IMR-90 (cell line): ENCODE data around the gene CDC42EP1. TPM values are rescaled to one million over a fixed set of nuclear protein-coding genes. Genes with fewer than 3 reads are reported as not detected.

ENCODE experiments used
- ATAC-seq: fragments of 200-7000 bp; cut with Tn5 transposase; 2 replicates; pipeline ENCODE4 v1.9.1; 2020; ENCODE audit warnings: low read depth, mild to moderate bottlenecking, moderate library complexity
- BruUV-seq: library from RNA; stranded (reverse); fragments of 400-500 nt; replicated peaks from 2 replicates; lab custom pipeline; 2021; lab: Mats Ljungman, UMichigan
- CTCF ChIA-PET: fragments of 300-600 bp; formaldehyde crosslinking; extraction: SDS; loops from one replicate; lab custom pipeline; 2021; ENCODE audit warnings: antibody characterized with exemption; lab: Yijun Ruan, JAX
- POLR2A ChIA-PET: fragments of 300-600 bp; sonication (Branson Sonifier 250); formaldehyde crosslinking; loops from one replicate; lab custom pipeline; 2022; ENCODE audit warnings: antibody characterized with exemption; ENCODE audit not compliant: unreplicated experiment; lab: Charles Lee
- DNase-seq: peaks from one replicate; pipeline ENCODE4 v3.0.0; 2013
- H2AFZ ChIP-seq: replicated peaks from 2 replicates; pipeline ENCODE3; 2013; ENCODE audit warnings: low read length, mild to moderate bottlenecking; ENCODE audit not compliant: poor library complexity
- H2AK5ac ChIP-seq: 2 replicates; pipeline ENCODE4 v1.6.1; 2013; ENCODE audit warnings: low read depth, low read length, inconsistent platforms
- H2AK9ac ChIP-seq: replicated peaks from 2 replicates; pipeline ENCODE3; 2013; ENCODE audit warnings: mild to moderate bottlenecking, low read depth, low read length, moderate library complexity; ENCODE audit not compliant: poor library complexity
- H2BK120ac ChIP-seq: 2 replicates; pipeline ENCODE4 v1.6.1; 2013; ENCODE audit warnings: low read depth, low read length, inconsistent platforms
- H2BK15ac ChIP-seq: 3 replicates; pipeline ENCODE4 v1.6.1; 2013; ENCODE audit warnings: low read depth, low read length, inconsistent platforms
- H2BK20ac ChIP-seq: 2 replicates; pipeline ENCODE4 v1.6.1; 2013; ENCODE audit warnings: low read depth, mild to moderate bottlenecking, inconsistent platforms, low read length, moderate library complexity
- H2BK5ac ChIP-seq: 2 replicates; pipeline ENCODE4 v1.6.1; 2013; ENCODE audit warnings: mild to moderate bottlenecking, low read depth, low read length, inconsistent platforms; ENCODE audit not compliant: poor library complexity, severe bottlenecking
- H3K14ac ChIP-seq: replicated peaks from 2 replicates; pipeline ENCODE4 v1.6.1; 2013; ENCODE audit warnings: low read depth, low read length, inconsistent platforms
- H3K18ac ChIP-seq: 2 replicates; pipeline ENCODE4 v1.6.1; 2013; ENCODE audit warnings: low read depth, low read length, control low read depth
- H3K23ac ChIP-seq: 2 replicates; pipeline ENCODE4 v1.6.1; 2013; ENCODE audit warnings: low read depth, low read length, inconsistent platforms
- H3K27ac ChIP-seq: 2 replicates; pipeline ENCODE4 v1.5.1; 2013; ENCODE audit warnings: mild to moderate bottlenecking, control low read depth, low read length; ENCODE audit not compliant: insufficient read depth
- H3K27me3 ChIP-seq: 2 replicates; pipeline ENCODE4 v1.6.1; 2013; ENCODE audit warnings: low read length; ENCODE audit not compliant: control insufficient read depth, insufficient read depth
- H3K36me3 ChIP-seq: 2 replicates; pipeline ENCODE4 v1.6.1; 2013; ENCODE audit warnings: low read length, mixed read lengths; ENCODE audit not compliant: control insufficient read depth, insufficient read depth
- H3K4ac ChIP-seq: 2 replicates; pipeline ENCODE4 v1.6.1; 2013; ENCODE audit warnings: low read depth, low read length, inconsistent platforms
- H3K4me1 ChIP-seq: 2 replicates; pipeline ENCODE4 v1.6.1; 2013; ENCODE audit warnings: low read length, mixed read lengths; ENCODE audit not compliant: control insufficient read depth, insufficient read depth
- H3K4me2 ChIP-seq: 2 replicates; pipeline ENCODE4 v1.6.1; 2013; ENCODE audit warnings: low read depth, mild to moderate bottlenecking, control low read depth, low read length, moderate library complexity
- H3K4me3 ChIP-seq: 2 replicates; pipeline ENCODE4 v1.5.1; 2013; ENCODE audit warnings: low read depth, mild to moderate bottlenecking, control low read depth, low read length, moderate library complexity; ENCODE audit not compliant: insufficient read depth
- H3K56ac ChIP-seq: 2 replicates; pipeline ENCODE4 v1.6.1; 2013; ENCODE audit warnings: low read length, inconsistent platforms; ENCODE audit not compliant: insufficient read depth; ENCODE audit errors: extremely low read depth
- H3K79me1 ChIP-seq, 2 experiments: 2 replicates each; pipeline ENCODE4 v1.6.1; 2013; ENCODE audit warnings: low read length in 2 of 2, inconsistent platforms in 1 of 2, low read depth in 1 of 2
- H3K9ac ChIP-seq: 2 replicates; pipeline ENCODE4 v1.6.1; 2013; ENCODE audit warnings: low read depth, low read length, control low read depth
- H3K9me1 ChIP-seq: 2 replicates; pipeline ENCODE4 v1.6.1; 2013; ENCODE audit warnings: low read length, inconsistent platforms; ENCODE audit not compliant: insufficient read depth
- H3K9me3 ChIP-seq: 2 replicates; pipeline ENCODE4 v1.6.1; 2013; ENCODE audit warnings: low read length; ENCODE audit not compliant: control insufficient read depth, insufficient read depth
- H4K20me1 ChIP-seq: 2 replicates; pipeline ENCODE4 v1.6.1; 2013; ENCODE audit warnings: low read length, inconsistent platforms; ENCODE audit not compliant: insufficient read depth
- H4K5ac ChIP-seq: 2 replicates; pipeline ENCODE4 v1.6.1; 2013; ENCODE audit warnings: mild to moderate bottlenecking, low read depth, low read length, control low read depth
- H4K8ac ChIP-seq, 2 experiments: 2 replicates each; pipeline ENCODE4 v1.6.1; 2013; ENCODE audit warnings: low read depth in 2 of 2, low read length in 2 of 2, control low read depth in 1 of 2, inconsistent platforms in 1 of 2
- H4K91ac ChIP-seq: 2 replicates; pipeline ENCODE4 v1.6.1; 2013; ENCODE audit warnings: low read depth, low read length, inconsistent platforms; ENCODE audit not compliant: insufficient read depth
- CEBPB ChIP-seq: IDR thresholded peaks from 2 replicates; pipeline ENCODE4 v1.6.1; 2012; ENCODE audit warnings: low read depth, low read length, improper control_type of control experiment
- FOS ChIP-seq: fragments of 150-350 bp; IDR thresholded peaks from 2 replicates; pipeline ENCODE4 v1.6.1; 2016; ENCODE audit warnings: low read depth, low read length
- MAFK ChIP-seq: IDR thresholded peaks from 2 replicates; pipeline ENCODE4 v1.6.1; 2012; ENCODE audit warnings: low read depth, low read length, improper control_type of control experiment
- MXI1 ChIP-seq: IDR thresholded peaks from 2 replicates; pipeline ENCODE4 v1.6.1; 2012; ENCODE audit warnings: low read depth, mild to moderate bottlenecking, low read length, moderate library complexity, borderline replicate concordance
- POLR2A ChIP-seq: IDR thresholded peaks from 2 replicates; pipeline ENCODE4 v1.6.1; 2012; ENCODE audit warnings: mild to moderate bottlenecking, low read depth, low read length
- RAD21 ChIP-seq: IDR thresholded peaks from 2 replicates; pipeline ENCODE4 v1.6.1; 2012; ENCODE audit warnings: low read length, improper control_type of control experiment
- RCOR1 ChIP-seq: IDR thresholded peaks from 2 replicates; pipeline ENCODE4 v1.6.1; 2012; ENCODE audit warnings: mild to moderate bottlenecking, low read length, improper control_type of control experiment; ENCODE audit not compliant: insufficient replicate concordance
- USF2 ChIP-seq: fragments of 150-350 bp; IDR thresholded peaks from 2 replicates; pipeline ENCODE4 v1.6.1; 2017; ENCODE audit warnings: mild to moderate bottlenecking, antibody characterized with exemption, low read length, low read depth
- WGBS, 2 experiments: methylation state at CpG; one replicate each; pipeline versions ENCODE4 v1.1.5 to v1.1.7; 2013; ENCODE audit warnings: missing lambda C conversion rate in 2 of 2; ENCODE audit not compliant: insufficient read length in 1 of 2; ENCODE audit errors: extremely low coverage in 2 of 2; 5-methylcytosine and 5-hydroxymethylcytosine counted together
- dilution Hi-C: fragments of 300-500 bp; cut with HindIII; formaldehyde crosslinking; loops from one replicate; pipeline ENCODE4 v1.14.3; 2018; ENCODE audit warnings: low sequenced_read_pairs; ENCODE audit not compliant: unreplicated experiment
- in situ Hi-C: fragments of 300-500 bp; cut with MboI; formaldehyde crosslinking; loops from 3 replicates; pipeline ENCODE4 v1.14.3; 2019; ENCODE audit warnings: low sequenced_read_pairs, inconsistent platforms, mixed read lengths
- intact Hi-C: fragments of 100-400 bp; cut with micrococcal nuclease; formaldehyde crosslinking; loops from 2 replicates; pipeline ENCODE4 v1.10.0; 2022
- polyA plus RNA-seq, 3 experiments: library from polyadenylated mRNA; depleted of rRNA; stranded (reverse); fragments of >200 nt; gene quantifications; 2 replicates each; pipeline ENCODE4 v1.2.3, GENCODE V29; 2012; ENCODE audit warnings: low replicate concordance in 1 of 3
- total RNA-seq: library from RNA; depleted of rRNA; stranded (reverse); fragments of >200 nt; gene quantifications from 2 replicates; pipeline ENCODE4 v1.2.3, GENCODE V29; 2012

CDC42EP1 gene
- total and polyA plus RNA-seq, 2 of the 4 experiments (the other 2 are of a cell fraction) = 4.7 to 47.3 TPM

GRCh38 chr22:37559521-37559900 lies 769 bp upstream of the CDC42EP1 start:
- no TSS peak for BruUV-seq
- H3K56ac ChIP-seq = peak overlapping the region; percentile 87; the same call in 1 of the 2 replicates
- dilution Hi-C loops = no loop called here

More at GRCh38 chr22:37559521-37559900, 769 bp upstream of the CDC42EP1 start:
- CTCF ChIA-PET = interaction anchor here (0.6 to 0.9 kb wide), 2 partner anchors 10 to 232 kb away, joined by 3 to 4 read pairs; no protein-coding TSS in a partner anchor
- H2BK15ac ChIP-seq = peak overlapping the region; percentile 57; the same call in 1 of the 3 replicates
- peak overlapping the region; percentile 95 for H3K27ac ChIP-seq
- intact Hi-C loops (no loop called here), in situ Hi-C loops (no loop called here)
- peaks cover 4 to 40% of the 10 kb centered on the region in 2 experiments; a peak in 2 of 4 replicates for H3K79me1 ChIP-seq
- H2AK5ac ChIP-seq = peak overlapping the region; percentile 99
- H3K18ac ChIP-seq = peak overlapping the region; percentile 83
- WGBS, 2 experiments = no CpG with 5 or more reads among the region's 6 CpGs
- peak overlapping the region; percentile 95; the same call in 1 of the 2 replicates for H3K23ac ChIP-seq
- DNase-seq (no peak), ATAC-seq (no peak)
- peak overlapping the region; percentile 76 for H3K14ac ChIP-seq
- peak overlapping the region; percentile 67 for H4K91ac ChIP-seq
- H3K4me1 ChIP-seq = peaks cover 29% of the 10 kb centered on the region
- H3K9me1 ChIP-seq = peaks cover 20% of the 10 kb centered on the region
- no peak for TF ChIP-seq MAFK
- TF ChIP-seq RCOR1 = no peak
- TF ChIP-seq USF2 = no peak
- no peak for TF ChIP-seq POLR2A
- no peak for TF ChIP-seq FOS
- TF ChIP-seq CEBPB = no peak
- TF ChIP-seq RAD21 = no peak
- TF ChIP-seq MXI1 = no peak
- H4K5ac ChIP-seq = peak overlapping the region; percentile 95
- no peaks in the 10 kb centered on the region for H3K27me3 ChIP-seq
- H4K20me1 ChIP-seq = peaks cover 35% of the 10 kb centered on the region
- peak overlapping the region; percentile 77 for H3K4me2 ChIP-seq
- peak overlapping the region; percentile 90 to 93 for H4K8ac ChIP-seq
- peaks cover 8% of the 10 kb centered on the region for H3K36me3 ChIP-seq
- peak overlapping the region; percentile 89 for H2BK5ac ChIP-seq
- H3K9me3 ChIP-seq = no peaks in the 10 kb centered on the region
- H3K4ac ChIP-seq = peak overlapping the region; percentile 84
- H3K9ac ChIP-seq = peak overlapping the region; percentile 88
- peak overlapping the region; percentile 7 for H2BK20ac ChIP-seq
- POLR2A ChIA-PET = interaction anchor here (0.5 to 0.6 kb wide), 3 partner anchors 18 to 190 kb away, joined by 3 to 4 read pairs (median 3); no protein-coding TSS in a partner anchor
- peak overlapping the region; percentile 85 for H2BK120ac ChIP-seq
- peak overlapping the region; percentile 94 for H2AFZ ChIP-seq
- peak overlapping the region; percentile 96 for H2AK9ac ChIP-seq
- H3K4me3 ChIP-seq = peak overlapping the region; percentile 39; the same call in 1 of the 2 replicates
